Measurements from ENCODE around the gene SNX32.

DNA sequence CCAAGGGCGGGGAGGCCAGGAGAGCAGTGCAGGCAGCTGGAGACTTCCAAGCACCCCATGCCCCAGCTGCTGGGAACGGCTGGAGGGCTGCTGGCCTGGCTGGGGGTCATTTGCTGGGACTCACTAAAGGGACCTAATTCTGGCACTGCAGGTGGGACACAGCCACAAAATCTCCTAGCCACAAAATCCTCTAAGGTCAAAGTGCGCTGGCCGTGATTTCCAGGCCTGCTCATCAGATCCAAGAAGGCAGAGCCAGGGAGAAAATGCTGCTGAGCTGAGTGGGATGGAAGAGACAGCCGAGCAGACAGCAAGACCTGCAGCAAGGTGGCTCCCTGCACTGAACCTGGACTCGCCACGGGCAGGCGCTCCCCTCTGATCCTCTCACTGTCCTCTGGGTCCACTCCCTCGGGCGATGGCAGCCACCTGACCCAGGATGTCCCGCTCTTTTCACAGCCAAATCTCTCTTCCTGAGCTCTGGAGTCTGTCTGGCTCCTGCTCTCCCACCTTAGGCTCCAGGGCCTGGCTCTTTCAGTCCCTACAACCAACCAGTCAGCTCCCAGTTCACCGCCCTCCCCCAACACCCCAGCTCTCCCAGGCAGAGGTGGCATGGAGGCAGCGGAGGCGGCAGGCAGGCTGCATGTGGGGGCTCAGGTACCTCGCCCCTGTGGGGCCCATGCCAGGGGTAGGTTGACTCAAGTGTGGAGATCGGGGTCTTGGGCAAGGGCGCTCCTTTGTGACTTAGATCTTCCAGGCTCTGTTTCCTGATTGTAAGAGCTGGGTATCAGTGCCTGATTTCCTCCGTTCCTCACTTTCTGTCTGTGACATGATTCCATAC is 32.4 kb upstream of the SNX32 start:
- TF ChIP-seq YY1 (IDR thresholded peaks at IDR 0.05; ENCODE audit: insufficient read depth, insufficient read length) (no peak), SUZ12 (IDR thresholded peaks at IDR 0.05; ENCODE audit: extremely low read depth, insufficient read depth, insufficient read length) (no peak)

All from NT2/D1 (cell line).